HepG2 (cell line): Measurements from ENCODE around the gene FCER1G.

Experiments used
- CTCF ChIP-seq: sonication (generic); formaldehyde crosslinking; IDR thresholded peaks from 2 replicates; pipeline ENCODE4 v1.5.0; 2020; ENCODE audit warnings: mild to moderate bottlenecking, missing genetic modification reagents, moderate library complexity
- DNMT1 ChIP-seq: sonication (generic); formaldehyde crosslinking; IDR thresholded peaks from 2 replicates; pipeline ENCODE4 v1.5.1; 2020; ENCODE audit warnings: mild to moderate bottlenecking, missing genetic modification reagents
- ESRRA ChIP-seq: sonication (generic); formaldehyde crosslinking; IDR thresholded peaks from 2 replicates; pipeline ENCODE4 v1.5.1; 2020; ENCODE audit warnings: mild to moderate bottlenecking, low read depth, missing genetic modification reagents
- HMG20A ChIP-seq: IDR thresholded peaks from 2 replicates; pipeline ENCODE4 v1.6.1; 2016; ENCODE audit warnings: borderline replicate concordance
- MAZ ChIP-seq, 2 experiments: sonication (generic) in 1 of 2; formaldehyde crosslinking in 1 of 2; IDR thresholded peaks; 2 replicates each; pipeline versions ENCODE4 v1.5.0 to v1.6.1; 2012 to 2020; ENCODE audit warnings: low read depth in 2 of 2, mild to moderate bottlenecking in 2 of 2, borderline replicate concordance in 1 of 2, improper control_type of control experiment in 1 of 2, low read length in 1 of 2, missing genetic modification reagents in 1 of 2, moderate library complexity in 1 of 2
- PRDM4 ChIP-seq: sonication (generic); formaldehyde crosslinking; IDR thresholded peaks from 2 replicates; pipeline ENCODE4 v1.9.0; 2021; ENCODE audit warnings: missing genetic modification reagents, borderline replicate concordance
- ZBTB33 ChIP-seq: sonication (generic); formaldehyde crosslinking; IDR thresholded peaks from 2 replicates; pipeline ENCODE4 v1.4.0; 2020; ENCODE audit warnings: missing genetic modification reagents
- ZNF121 ChIP-seq: sonication (generic); formaldehyde crosslinking; IDR thresholded peaks from 2 replicates; pipeline ENCODE4 v1.5.0; 2020; ENCODE audit warnings: mild to moderate bottlenecking, missing genetic modification reagents
- ZNF431 ChIP-seq: sonication (generic); formaldehyde crosslinking; IDR thresholded peaks from 2 replicates; pipeline ENCODE4 v1.9.0; 2022; ENCODE audit warnings: missing genetic modification reagents, low read depth, mild to moderate bottlenecking, borderline replicate concordance
- ZNF510 ChIP-seq: sonication (generic); formaldehyde crosslinking; IDR thresholded peaks from 2 replicates; pipeline ENCODE4 v1.4.0; 2020; ENCODE audit warnings: low read depth, mild to moderate bottlenecking, missing genetic modification reagents
- ZNF512 ChIP-seq: sonication (generic); formaldehyde crosslinking; IDR thresholded peaks from 2 replicates; pipeline ENCODE4 v1.4.0; 2020; ENCODE audit warnings: mild to moderate bottlenecking, missing genetic modification reagents

GRCh38 chr1:161196521-161197451 lies 18.3 kb upstream of the FCER1G start:
- TF ChIP-seq ZNF431 (no peak), ZNF512 (CRISPR knock-in tag) (no peak), ZNF121 (CRISPR knock-in tag) (no peak), PRDM4 (CRISPR knock-in tag) (no peak), DNMT1 (no peak), CTCF (CRISPR knock-in tag) (no peak), ESRRA (no peak), ZBTB33 (CRISPR knock-in tag) (no peak; the same call in 1 of the 2 replicates), HMG20A (CRISPR knock-in tag) (no peak), ZNF510 (CRISPR knock-in tag) (no peak), MAZ (IDR thresholded peaks at IDR 0.05; ENCODE audit: borderline replicate concordance, low read depth, low read length) (no peak), MAZ (CRISPR knock-in tag; IDR thresholded peaks at IDR 0.05; ENCODE audit: low read depth) (no peak)
